MM.1S (cell line): Measurements from ENCODE around the gene RGS6.

Source experiments
- DNase-seq: peaks from one replicate; pipeline ENCODE4 v3.0.0-alpha.2; 2015
- H2AFZ ChIP-seq: fragments of 300-600 bp; sonication (generic); 2 replicates; pipeline ENCODE4 v1.6.0; 2016; ENCODE audit warnings: antibody characterized with exemption, low read length
- H3F3A ChIP-seq: fragments of 300-600 bp; sonication (generic); 2 replicates; pipeline ENCODE4 v1.6.1; 2016; ENCODE audit warnings: mild to moderate bottlenecking, antibody characterized with exemption, low read length, moderate library complexity, mixed read lengths; ENCODE audit not compliant: insufficient read depth
- H3K27ac ChIP-seq: fragments of 300-600 bp; sonication (generic); 2 replicates; pipeline ENCODE4 v1.5.1; 2016; ENCODE audit warnings: mild to moderate bottlenecking, low read length
- H3K27me3 ChIP-seq: fragments of 300-600 bp; sonication (generic); replicated peaks from 2 replicates; pipeline ENCODE4 v1.6.0; 2016; ENCODE audit warnings: low read length; ENCODE audit not compliant: insufficient read depth
- H3K36me3 ChIP-seq: fragments of 300-600 bp; sonication (generic); replicated peaks from 2 replicates; pipeline ENCODE4 v1.6.1; 2016; ENCODE audit warnings: mild to moderate bottlenecking, low read length, mixed read lengths; ENCODE audit not compliant: insufficient read depth
- H3K4me1 ChIP-seq: fragments of 300-600 bp; sonication (generic); 2 replicates; pipeline ENCODE4 v1.6.1; 2016; ENCODE audit warnings: low read length, mixed read lengths
- H3K4me2 ChIP-seq: fragments of 300-600 bp; sonication (generic); 2 replicates; pipeline ENCODE4 v1.6.0; 2016; ENCODE audit warnings: low read depth, low read length
- H3K4me3 ChIP-seq: fragments of 300-600 bp; sonication (generic); 2 replicates; pipeline ENCODE4 v1.5.1; 2016; ENCODE audit warnings: low read length, mixed read lengths
- H3K79me2 ChIP-seq: fragments of 300-600 bp; sonication (generic); 2 replicates; pipeline ENCODE4 v1.6.1; 2016; ENCODE audit warnings: mixed run types, low read length, mixed read lengths
- H3K9ac ChIP-seq: fragments of 300-600 bp; sonication (generic); 2 replicates; pipeline ENCODE4 v1.6.1; 2016; ENCODE audit warnings: low read length, mixed read lengths
- H3K9me2 ChIP-seq: fragments of 300-600 bp; sonication (generic); replicated peaks from 2 replicates; pipeline ENCODE4 v1.6.1; 2016; ENCODE audit warnings: mild to moderate bottlenecking, low read length, mixed read lengths; ENCODE audit not compliant: insufficient read depth
- H3K9me3 ChIP-seq: fragments of 300-600 bp; sonication (generic); replicated peaks from 2 replicates; pipeline ENCODE4 v1.6.1; 2016; ENCODE audit warnings: mild to moderate bottlenecking, low read length, mixed read lengths; ENCODE audit not compliant: insufficient read depth
- H4K20me1 ChIP-seq: fragments of 300-600 bp; sonication (generic); 2 replicates; pipeline ENCODE4 v1.6.1; 2016; ENCODE audit warnings: mild to moderate bottlenecking, low read length, moderate library complexity, mixed read lengths; ENCODE audit not compliant: insufficient read depth
- EZH2 ChIP-seq: fragments of 300-600 bp; sonication (generic); optimal IDR thresholded peaks from 2 replicates; pipeline ENCODE3; 2017; ENCODE audit warnings: low read depth, mild to moderate bottlenecking, antibody characterized with exemption, low read length, mixed read lengths
- EZH2phosphoT487 ChIP-seq: fragments of 300-600 bp; sonication (generic); IDR thresholded peaks from 2 replicates; pipeline ENCODE4 v1.6.1; 2018; ENCODE audit warnings: antibody characterized with exemption, low read length
- TF ChIP-seq, protein P1 (sequence below): fragments of 300-600 bp; sonication (generic); IDR thresholded peaks from 2 replicates; pipeline ENCODE4 v1.5.1; 2016; ENCODE audit warnings: antibody characterized with exemption, low read length, mixed read lengths

RGS6 gene

GRCh38 chr14:71994416-71994815 lies 62.2 kb downstream of the RGS6 start:
- Histone ChIP-seq H3K4me1 (no peaks in the 10 kb centered on the region), H3K9me3 (no peaks in the 10 kb centered on the region), H3K4me2 (no peak overlapping the region), H3K4me3 (no peak overlapping the region), H3K79me2 (no peaks in the 10 kb centered on the region), H2AFZ (no peak overlapping the region), H3K27me3 (no peaks in the 10 kb centered on the region), H4K20me1 (no peaks in the 10 kb centered on the region), H3K27ac (no peak overlapping the region), H3F3A (no peaks in the 10 kb centered on the region), H3K9me2 (no peaks in the 10 kb centered on the region), H3K9ac (no peak overlapping the region), H3K36me3 (no peaks in the 10 kb centered on the region)
- TF ChIP-seq EZH2phosphoT487, result no peak
- TF ChIP-seq, protein P1, sequence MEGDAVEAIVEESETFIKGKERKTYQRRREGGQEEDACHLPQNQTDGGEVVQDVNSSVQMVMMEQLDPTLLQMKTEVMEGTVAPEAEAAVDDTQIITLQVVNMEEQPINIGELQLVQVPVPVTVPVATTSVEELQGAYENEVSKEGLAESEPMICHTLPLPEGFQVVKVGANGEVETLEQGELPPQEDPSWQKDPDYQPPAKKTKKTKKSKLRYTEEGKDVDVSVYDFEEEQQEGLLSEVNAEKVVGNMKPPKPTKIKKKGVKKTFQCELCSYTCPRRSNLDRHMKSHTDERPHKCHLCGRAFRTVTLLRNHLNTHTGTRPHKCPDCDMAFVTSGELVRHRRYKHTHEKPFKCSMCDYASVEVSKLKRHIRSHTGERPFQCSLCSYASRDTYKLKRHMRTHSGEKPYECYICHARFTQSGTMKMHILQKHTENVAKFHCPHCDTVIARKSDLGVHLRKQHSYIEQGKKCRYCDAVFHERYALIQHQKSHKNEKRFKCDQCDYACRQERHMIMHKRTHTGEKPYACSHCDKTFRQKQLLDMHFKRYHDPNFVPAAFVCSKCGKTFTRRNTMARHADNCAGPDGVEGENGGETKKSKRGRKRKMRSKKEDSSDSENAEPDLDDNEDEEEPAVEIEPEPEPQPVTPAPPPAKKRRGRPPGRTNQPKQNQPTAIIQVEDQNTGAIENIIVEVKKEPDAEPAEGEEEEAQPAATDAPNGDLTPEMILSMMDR, result no peak
- no peak for TF ChIP-seq EZH2
- no peak for DNase-seq

GRCh38 chr14:71995741-71996140 lies 63.5 kb downstream of the RGS6 start:
- no peaks in the 10 kb centered on the region for H3K27me3 ChIP-seq
- no peak overlapping the region for H3K9ac ChIP-seq
- H3K4me1 ChIP-seq, result no peaks in the 10 kb centered on the region

GRCh38 chr14:71996610-71997009 lies 64.4 kb downstream of the RGS6 start:
- Histone ChIP-seq H3K9me2 (no peaks in the 10 kb centered on the region), H3K36me3 (no peaks in the 10 kb centered on the region), H3K79me2 (no peaks in the 10 kb centered on the region), H4K20me1 (no peaks in the 10 kb centered on the region), H3K27ac (no peak overlapping the region), H3K27me3 (no peaks in the 10 kb centered on the region), H3K9me3 (no peaks in the 10 kb centered on the region), H3K4me2 (no peak overlapping the region), H3K4me3 (no peak overlapping the region), H3F3A (no peaks in the 10 kb centered on the region), H3K4me1 (no peaks in the 10 kb centered on the region), H2AFZ (no peak overlapping the region), H3K9ac (no peak overlapping the region)
- TF ChIP-seq EZH2phosphoT487 (no peak), EZH2 (no peak)
- TF ChIP-seq, protein P1, result no peak
- DNase-seq, result no peak

More at GRCh38 chr14:71995741-71996140, 63.5 kb downstream of the RGS6 start:
- TF ChIP-seq EZH2phosphoT487 (no peak), EZH2 (no peak)
- TF ChIP-seq, protein P1, result no peak
- H2AFZ ChIP-seq, result no peak overlapping the region
- H3K9me2 ChIP-seq, result no peaks in the 10 kb centered on the region
- no peaks in the 10 kb centered on the region for H3F3A ChIP-seq
- no peak overlapping the region for H3K27ac ChIP-seq
- H3K79me2 ChIP-seq, result no peaks in the 10 kb centered on the region
- no peaks in the 10 kb centered on the region for H3K36me3 ChIP-seq
- no peaks in the 10 kb centered on the region for H4K20me1 ChIP-seq
- DNase-seq, result no peak
- H3K4me3 ChIP-seq, result no peak overlapping the region
- H3K4me2 ChIP-seq, result no peak overlapping the region
- H3K9me3 ChIP-seq, result no peaks in the 10 kb centered on the region
